T47D (cell line): Measurements from ENCODE around the gene RHPN2.
"Not testable (repeated sequence)": the region's sequence is repeated elsewhere in the genome, so short reads cannot be mapped to it uniquely, and the experiment has no call there.

ENCODE experiments used
- DNase-seq, 2 experiments: peaks; one replicate each; pipeline versions ENCODE4 v3.0.0 to v3.0.0-alpha.2; 2011 to 2012; ENCODE audit warnings: low read depth in 1 of 2, low spot score in 1 of 2
- JUND ChIP-seq: IDR thresholded peaks from 2 replicates; pipeline ENCODE4 v1.6.1; 2012; ENCODE audit warnings: low read depth
- in situ Hi-C: cut with HindIII; loops from 2 replicates; pipeline ENCODE4 v1.10.0; 2016; ENCODE audit warnings: low sequenced_read_pairs, low pct_unique_long_range_greater_than_20kb

Gene RHPN2

DNA sequence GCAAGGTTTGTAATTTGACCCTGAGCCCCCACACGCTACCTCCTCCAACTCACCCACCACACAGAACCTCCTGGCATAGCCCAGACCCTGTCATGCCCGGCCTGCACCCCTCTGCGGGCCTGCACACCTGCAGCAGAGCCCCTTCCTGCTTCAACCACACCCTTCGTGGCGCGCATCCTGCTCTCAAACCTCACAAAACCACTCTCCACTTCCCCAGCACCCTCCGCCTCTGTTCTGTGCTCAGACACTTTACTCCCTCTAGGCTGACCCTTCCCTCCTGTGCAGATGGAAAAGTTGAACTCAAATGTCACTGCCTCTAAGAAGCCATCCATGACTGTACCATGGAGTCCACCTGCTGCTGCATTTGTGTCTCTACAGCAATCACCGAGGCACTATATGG lies 64.2 kb downstream of the RHPN2 start:
- in situ Hi-C loops: no loop called here
- no peak for TF ChIP-seq JUND
- no peak for DNase-seq

DNA sequence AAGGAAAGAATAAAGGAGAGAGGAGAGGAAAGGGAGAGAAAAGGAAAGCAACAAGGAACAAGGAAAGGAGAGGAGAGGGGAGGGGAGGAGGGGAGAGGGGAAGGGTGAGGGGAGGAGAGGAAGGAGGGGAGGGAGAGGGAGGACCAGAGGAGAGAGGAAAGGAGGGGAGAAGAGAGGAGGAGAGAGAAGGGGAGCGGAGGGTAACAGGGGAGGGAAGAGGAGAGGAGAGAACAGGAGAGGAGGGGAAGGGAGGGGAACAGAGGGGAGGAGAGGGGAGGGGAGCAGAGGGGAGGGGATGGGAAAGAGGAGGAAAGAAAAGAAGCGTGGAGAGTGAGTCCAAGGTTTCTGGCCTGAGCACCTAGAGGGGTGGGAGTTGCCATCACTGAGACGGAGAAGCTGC lies 66.0 kb downstream of the RHPN2 start:
- no peak for TF ChIP-seq JUND
- DNase-seq: no peak
- in situ Hi-C loops: no loop called here

DNA sequence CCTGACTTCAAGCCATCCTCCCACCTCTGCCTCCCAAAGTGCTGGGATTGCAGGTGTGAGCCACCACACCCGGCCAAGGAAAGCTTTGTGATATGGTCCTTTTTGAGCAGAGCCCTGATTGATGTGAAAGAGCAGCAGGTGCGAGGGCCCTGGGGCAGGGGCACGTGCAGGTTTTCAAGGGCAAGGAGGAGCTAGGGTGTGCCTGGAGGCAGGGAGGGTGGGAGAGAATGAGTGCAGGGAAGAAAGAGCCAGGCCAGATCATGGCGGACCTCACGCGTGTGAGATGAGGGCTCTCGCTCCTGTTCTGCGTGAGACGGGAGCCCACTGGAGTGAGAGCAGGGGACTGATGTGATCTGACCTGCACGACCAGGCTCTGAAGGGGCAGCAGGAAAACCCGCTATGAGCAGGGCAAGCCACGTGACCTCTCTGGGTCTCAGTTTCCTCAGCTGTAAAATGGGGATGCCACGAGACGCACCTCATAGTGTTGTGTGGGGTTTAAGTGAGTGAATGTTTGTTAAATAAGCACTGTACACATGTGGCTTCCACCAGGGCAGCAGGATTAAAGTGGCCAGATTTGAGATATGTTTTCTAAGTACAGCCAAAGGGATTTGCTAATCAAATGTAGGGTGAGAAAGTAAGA lies 66.9 kb downstream of the RHPN2 start:
- no peak for TF ChIP-seq JUND
- in situ Hi-C loops: no loop called here
- no peak for DNase-seq

- DNase-seq, in situ Hi-C loops: not testable (repeated sequence)
Observed at GRCh38 chr19:32997061-32997464, 67.6 kb downstream of the RHPN2 start.

GRCh38 chr19:32995966-32996365 lies 68.7 kb downstream of the RHPN2 start:
- in situ Hi-C loops, DNase-seq: not testable (repeated sequence)

GRCh38 chr19:32988724-32989123 lies 76.0 kb downstream of the RHPN2 start:
- no peak for DNase-seq
- no peak for TF ChIP-seq JUND
- in situ Hi-C loops: no loop called here

DNA sequence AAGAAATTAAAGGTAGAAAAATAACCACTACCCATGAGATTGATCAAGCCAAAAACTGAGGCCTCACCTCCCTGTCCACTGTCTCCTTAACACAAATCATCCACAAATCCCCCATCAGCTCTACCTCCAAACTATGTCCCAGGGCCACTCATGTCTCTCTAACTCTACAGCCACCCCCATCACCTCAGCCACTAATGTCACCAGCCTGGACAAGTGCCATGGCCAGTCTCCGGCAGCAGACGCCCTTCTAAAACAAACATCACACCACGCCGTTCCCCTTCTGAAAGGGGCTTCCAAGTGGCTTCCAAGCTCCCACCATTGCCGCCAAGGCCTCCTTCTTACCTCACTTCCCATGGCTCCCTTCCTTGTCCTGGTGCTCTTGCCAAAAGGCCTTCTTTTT lies 76.4 kb downstream of the RHPN2 start:
- in situ Hi-C loops, DNase-seq: not testable (repeated sequence)

- in situ Hi-C loops, DNase-seq: not testable (repeated sequence)
Observed at GRCh38 chr19:32982488-32982887, 82.2 kb downstream of the RHPN2 start.

DNA sequence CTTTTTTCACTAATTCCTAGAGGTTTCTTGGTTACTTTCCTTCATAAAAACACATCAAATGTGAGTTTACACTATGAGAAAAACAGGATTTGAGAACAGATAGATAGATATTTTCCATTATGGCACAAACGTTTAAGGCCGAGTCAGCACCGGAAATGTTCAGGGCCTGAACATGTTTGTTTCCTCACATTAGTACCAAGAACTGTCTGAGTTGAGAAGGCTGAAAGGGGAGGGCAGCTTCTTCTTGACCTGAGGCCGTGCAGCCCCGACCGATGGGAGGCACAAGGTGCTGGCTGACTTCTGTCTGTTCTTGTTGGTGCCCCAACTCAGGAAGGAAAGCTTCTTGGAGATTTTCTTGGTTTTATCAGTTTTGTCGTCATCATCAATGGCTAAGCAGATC lies 84.9 kb downstream of the RHPN2 start:
- in situ Hi-C loops, DNase-seq: not testable (repeated sequence)

- in situ Hi-C loops: not testable (repeated sequence)
Observed at GRCh38 chr19:32977813-32978212, 86.9 kb downstream of the RHPN2 start.

GRCh38 chr19:32977280-32977679 lies 87.4 kb downstream of the RHPN2 start:
- in situ Hi-C loops: no loop called here
- peak in 1 of 2 experiments; percentile 69 for DNase-seq
- TF ChIP-seq JUND: no peak

More at GRCh38 chr19:32977813-32978212, 86.9 kb downstream of the RHPN2 start:
- DNase-seq: not testable (repeated sequence)

DNA sequence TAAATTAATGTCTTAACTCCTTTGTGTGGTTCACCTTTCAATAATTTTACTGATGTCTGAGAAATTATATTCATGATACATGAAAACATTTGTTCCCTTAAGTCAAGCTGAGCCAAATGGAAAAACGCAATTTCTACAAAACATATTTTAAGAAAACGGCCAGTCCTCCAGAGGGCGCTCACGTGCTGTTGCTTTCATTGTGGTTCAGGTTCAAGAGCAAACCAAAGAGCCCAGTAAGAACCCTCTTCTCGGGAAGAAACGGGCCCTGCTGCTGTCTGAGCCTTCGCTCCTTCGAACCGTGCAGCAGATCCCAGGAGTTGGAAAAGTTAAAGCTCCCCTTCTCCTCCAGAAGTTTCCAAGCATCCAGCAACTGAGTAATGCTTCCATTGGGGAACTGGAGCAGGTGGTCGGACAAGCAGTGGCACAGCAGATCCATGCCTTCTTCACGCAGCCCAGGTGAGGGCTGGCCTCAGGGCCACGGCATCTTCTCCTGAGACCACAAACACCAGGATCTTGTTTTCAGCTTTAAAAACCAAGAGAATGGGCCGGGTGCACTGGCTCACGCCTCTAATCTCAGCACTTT lies 88.4 kb downstream of the RHPN2 start:
- DNase-seq: peak; percentile 47 to 74
- in situ Hi-C loops: no loop called here
- no peak for TF ChIP-seq JUND

DNA sequence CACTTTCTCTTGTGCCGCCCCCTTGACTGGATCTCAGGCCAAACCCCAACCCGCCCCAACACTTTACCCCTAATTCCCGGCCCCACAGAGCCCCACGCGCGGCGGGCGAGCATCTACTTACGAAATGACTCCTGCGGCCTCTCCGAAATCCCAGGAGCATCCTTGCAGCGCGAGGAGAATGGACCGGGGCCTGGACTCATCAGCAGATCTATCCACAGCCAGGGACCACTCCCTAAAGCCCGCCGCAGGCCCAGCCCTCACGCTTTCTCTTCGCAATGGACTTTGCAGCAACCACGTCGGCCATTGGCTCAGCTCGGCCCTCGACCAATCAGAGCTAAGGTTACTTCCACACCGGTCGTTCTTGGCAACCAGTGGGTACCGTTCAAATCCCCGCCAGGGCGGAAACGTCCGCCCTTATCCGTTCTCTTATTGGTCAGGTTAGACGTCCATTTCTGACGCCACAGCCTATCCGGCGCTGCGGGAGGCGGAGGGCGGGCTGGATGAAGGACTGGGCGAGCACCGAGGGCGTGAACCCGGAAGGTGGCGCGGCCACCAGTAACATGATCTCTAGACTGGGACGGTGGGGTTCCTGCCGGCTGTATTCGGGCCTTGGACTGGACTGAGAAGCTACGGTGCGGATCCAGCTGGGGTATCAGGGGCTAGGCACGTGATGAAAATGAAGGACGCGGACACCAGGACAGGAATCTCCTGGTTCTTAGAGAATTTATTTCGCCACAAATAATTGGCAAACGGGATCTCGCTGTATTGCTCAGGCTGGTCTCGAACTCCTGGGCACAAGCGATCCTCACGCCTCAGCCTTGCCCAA lies 92.8 kb downstream of the RHPN2 start, which contains the start of the genes CEP89 and FAAP24:
Gene CEP89, minus strand, starts transcription at position 244 of the 826 bp plus-strand sequence. Its CDS starts 84 bp downstream, at position 160.
Gene FAAP24, plus strand, starts transcription at position 528 of the 826 bp plus-strand sequence. CDS start 955 bp downstream, outside the sequence.
- TF ChIP-seq JUND: no peak
- in situ Hi-C loops: no loop called here
- DNase-seq: peak; percentile 97 to 98
